ENCODE results near the gene SLC6A2.

SLC6A2 gene

DNA sequence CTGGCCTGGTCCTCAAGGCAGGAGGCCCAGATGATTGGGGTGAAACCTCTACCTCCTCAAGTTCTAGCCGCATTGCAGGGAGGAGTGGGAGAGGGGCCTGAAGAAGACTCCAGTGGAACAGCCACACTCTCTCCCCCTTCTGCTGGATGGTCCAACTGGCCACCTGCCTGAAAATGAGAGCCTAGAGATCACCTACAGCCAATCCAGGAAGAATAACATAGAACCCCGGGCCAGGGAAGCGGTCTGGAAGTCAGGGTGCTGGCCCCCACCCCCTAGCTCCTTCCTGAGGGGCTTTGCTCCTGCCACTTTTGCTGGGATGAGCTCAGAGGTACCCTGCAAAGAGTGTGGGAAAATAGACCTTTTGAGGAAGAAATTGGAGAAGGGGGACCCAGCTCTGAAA, 1.8 kb downstream of the SLC6A2 start:
- no peak overlapping the region for H3K4me3 ChIP-seq (ENCODE audit: low read length)
- TF ChIP-seq, protein P1, sequence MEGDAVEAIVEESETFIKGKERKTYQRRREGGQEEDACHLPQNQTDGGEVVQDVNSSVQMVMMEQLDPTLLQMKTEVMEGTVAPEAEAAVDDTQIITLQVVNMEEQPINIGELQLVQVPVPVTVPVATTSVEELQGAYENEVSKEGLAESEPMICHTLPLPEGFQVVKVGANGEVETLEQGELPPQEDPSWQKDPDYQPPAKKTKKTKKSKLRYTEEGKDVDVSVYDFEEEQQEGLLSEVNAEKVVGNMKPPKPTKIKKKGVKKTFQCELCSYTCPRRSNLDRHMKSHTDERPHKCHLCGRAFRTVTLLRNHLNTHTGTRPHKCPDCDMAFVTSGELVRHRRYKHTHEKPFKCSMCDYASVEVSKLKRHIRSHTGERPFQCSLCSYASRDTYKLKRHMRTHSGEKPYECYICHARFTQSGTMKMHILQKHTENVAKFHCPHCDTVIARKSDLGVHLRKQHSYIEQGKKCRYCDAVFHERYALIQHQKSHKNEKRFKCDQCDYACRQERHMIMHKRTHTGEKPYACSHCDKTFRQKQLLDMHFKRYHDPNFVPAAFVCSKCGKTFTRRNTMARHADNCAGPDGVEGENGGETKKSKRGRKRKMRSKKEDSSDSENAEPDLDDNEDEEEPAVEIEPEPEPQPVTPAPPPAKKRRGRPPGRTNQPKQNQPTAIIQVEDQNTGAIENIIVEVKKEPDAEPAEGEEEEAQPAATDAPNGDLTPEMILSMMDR (IDR thresholded peaks at IDR 0.05; ENCODE audit: insufficient read depth, low read depth, low read length, missing control alignments): no peak
- DNase-seq (ENCODE audit: low read depth): no peak

DNA sequence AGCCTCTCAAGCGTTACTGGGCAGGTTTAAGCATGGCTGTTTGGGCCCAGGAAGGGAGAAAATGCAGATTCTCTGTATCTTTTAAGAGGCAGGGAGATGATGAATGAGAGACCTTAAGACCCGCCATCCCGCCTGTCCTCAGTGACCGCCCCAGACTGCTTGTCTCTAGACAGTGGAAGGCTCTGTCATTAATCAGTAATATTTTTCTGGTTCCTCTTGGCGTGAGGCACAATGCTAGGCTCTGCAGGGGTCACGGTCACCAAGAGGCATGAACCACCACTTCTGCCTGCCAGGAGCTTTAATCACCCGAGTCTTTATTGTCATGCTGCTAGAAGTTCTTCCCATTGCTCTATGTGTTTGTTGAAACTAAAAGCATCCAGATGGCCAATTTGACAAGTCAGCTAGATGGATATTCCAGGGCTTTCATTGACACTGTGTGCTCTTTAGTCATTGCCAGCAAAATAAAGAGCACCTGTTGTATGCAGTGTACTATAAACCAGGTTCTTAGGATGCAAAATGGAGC, 3.2 kb downstream of the SLC6A2 start:
- TF ChIP-seq, protein P1 (IDR thresholded peaks at IDR 0.05; ENCODE audit: insufficient read depth, low read depth, low read length, missing control alignments): no peak
- DNase-seq (ENCODE audit: low read depth): no peak
- no peak overlapping the region for H3K4me3 ChIP-seq (ENCODE audit: low read length)

DNA sequence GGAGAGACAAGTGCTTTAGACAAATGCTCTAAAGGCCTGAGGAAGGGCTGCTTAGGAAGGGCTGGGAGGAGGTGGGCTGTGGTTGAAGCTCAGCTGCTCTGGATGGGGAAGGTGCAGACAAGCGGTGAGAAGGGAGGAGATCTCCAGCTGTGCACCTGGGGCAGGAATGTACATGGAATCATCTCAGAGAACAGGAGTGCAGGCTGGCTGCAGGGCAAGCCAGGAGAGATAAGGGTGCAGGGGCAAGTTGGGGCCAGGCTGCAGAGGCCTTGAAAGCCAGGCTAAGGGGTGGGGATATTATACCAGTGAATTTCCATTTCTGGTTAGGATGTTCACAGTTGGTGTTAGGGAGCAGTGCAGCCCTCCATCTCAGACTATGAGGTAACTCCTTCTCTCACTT, 4.2 kb downstream of the SLC6A2 start:
- no peak overlapping the region for H3K4me3 ChIP-seq (ENCODE audit: low read length)
- no peak for DNase-seq (ENCODE audit: low read depth)
- TF ChIP-seq, protein P1 (IDR thresholded peaks at IDR 0.05; ENCODE audit: insufficient read depth, low read depth, low read length, missing control alignments): no peak

DNA sequence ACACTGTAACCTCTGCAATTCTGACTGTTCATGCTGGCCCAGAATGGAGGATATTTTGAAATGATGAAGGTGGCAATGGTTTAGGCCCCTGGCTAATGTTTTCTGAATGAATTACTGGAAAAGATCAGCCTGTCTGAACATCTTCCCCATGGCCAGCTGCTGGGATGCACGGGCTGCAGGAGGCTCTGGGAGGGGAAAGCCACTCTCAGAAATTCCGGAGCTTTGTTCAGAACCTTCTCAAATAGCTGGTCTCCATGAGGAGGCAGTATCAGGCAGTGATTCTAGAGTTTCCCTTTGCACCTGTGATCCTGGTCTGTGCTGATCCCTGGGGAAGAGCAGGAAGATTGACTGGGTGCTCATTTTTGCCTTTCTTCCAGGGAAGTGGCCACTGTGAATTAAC, 5.0 kb downstream of the SLC6A2 start:
- no peak overlapping the region for H3K4me3 ChIP-seq (ENCODE audit: low read length)
- no peak for DNase-seq (ENCODE audit: low read depth)
- TF ChIP-seq, protein P1 (IDR thresholded peaks at IDR 0.05; ENCODE audit: insufficient read depth, low read depth, low read length, missing control alignments): no peak

DNA sequence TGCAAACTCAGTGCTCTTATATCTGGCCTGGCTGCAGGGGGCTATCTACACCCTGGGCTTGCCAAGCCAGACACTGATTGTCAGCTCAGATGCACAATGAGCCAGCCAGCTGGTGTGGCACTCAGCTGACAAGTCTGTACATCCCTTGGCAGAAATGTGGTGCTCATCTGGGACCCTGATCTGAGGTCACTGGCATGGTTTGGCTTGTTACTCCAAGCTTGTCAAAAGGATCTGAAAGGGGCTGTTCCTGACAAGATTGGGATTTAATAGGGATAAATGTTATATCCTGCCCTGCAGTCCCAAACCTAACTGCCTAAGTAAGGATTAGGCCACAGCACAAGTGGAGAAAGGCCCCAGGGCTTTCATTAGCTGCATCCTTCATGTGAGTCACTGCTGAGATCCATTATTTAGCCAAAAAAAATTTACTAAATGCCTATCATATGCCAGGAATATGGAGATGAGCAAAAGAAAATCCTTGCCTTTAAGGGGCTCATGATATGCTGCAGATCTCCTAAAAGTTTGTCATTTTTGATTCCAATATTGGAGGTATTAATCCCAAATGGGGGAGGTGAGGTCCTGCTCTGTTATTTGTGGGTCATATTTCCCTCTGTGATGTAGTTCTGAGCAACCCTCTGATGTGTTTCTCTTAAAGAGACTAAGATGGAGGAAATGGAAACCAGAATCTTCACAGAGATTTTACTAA, 6.3 kb downstream of the SLC6A2 start:
- DNase-seq (ENCODE audit: low read depth): peak; percentile 82
- H3K4me3 ChIP-seq (ENCODE audit: low read length): no peak overlapping the region
- TF ChIP-seq, protein P1 (IDR thresholded peaks at IDR 0.05; ENCODE audit: insufficient read depth, low read depth, low read length, missing control alignments): no peak

DNA sequence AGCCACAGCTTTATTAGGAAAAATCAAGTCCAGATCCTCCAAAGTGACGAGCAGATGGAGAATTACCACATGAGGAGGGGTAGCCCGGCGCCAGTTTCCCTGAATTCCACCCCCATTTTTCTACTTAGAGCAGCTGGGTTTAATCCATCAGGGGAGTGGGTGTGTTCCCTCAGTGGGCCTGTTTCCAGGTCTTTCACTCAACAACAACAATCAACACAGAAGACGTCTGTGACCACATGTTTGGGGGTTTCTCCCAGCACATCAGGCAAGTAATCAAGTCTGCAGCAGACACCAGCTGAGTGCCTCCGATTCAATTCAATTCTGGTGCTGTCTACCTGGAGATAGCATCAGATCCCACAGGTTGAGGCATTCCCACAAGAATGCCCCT, 6.8 kb downstream of the SLC6A2 start:
- H3K4me3 ChIP-seq (ENCODE audit: low read length): no peak overlapping the region
- TF ChIP-seq, protein P1 (IDR thresholded peaks at IDR 0.05; ENCODE audit: insufficient read depth, low read depth, low read length, missing control alignments): no peak
- no peak for DNase-seq (ENCODE audit: low read depth)

DNA sequence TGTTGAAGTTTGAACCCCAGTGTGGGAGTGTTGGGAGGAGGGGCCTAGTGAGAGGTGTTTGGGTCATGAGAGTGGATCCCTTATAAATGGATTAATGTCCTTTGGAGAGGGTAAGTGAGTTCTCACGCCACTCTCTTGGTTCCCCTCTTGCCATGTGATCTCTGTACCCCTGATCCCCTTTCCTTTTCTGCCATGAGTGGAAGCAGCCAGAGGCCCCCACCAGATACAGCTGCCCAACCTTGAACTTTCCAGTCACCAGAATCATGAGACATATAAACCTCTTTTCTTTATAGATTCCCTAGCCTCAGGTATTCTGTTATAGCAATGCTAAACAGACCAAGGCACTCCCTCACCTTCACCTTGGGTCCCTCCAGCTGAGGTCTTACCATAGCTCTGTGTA, 7.4 kb downstream of the SLC6A2 start:
- DNase-seq (ENCODE audit: low read depth): no peak
- no peak overlapping the region for H3K4me3 ChIP-seq (ENCODE audit: low read length)
- TF ChIP-seq, protein P1 (IDR thresholded peaks at IDR 0.05; ENCODE audit: insufficient read depth, low read depth, low read length, missing control alignments): no peak

Measured in epithelial cell of esophagus (primary cell).